Peyer's patch (tissue), 4 donors: ENCODE data around the gene RET. TPM values are rescaled to one million over a fixed set of nuclear protein-coding genes. Genes with fewer than 3 reads are reported as not detected.
A peak's percentile ranks its signal among the peaks of the same experiment; 100 is the strongest.

ENCODE experiments used
- DNase-seq, 3 donors: peaks; one replicate each; pipeline ENCODE4 v3.0.0-alpha.2; 2017 to 2019
- H3K27ac ChIP-seq, 4 donors: fragments of 200-600 bp; sonication (generic); one replicate each; pipeline ENCODE4 v1.5.1; 2016 to 2019
- H3K27me3 ChIP-seq, 2 donors: fragments of 200-600 bp; sonication (generic); one replicate each; pipeline ENCODE4 v1.5.1; 2019
- H3K36me3 ChIP-seq, 3 donors: fragments of 200-600 bp; sonication (generic); one replicate each; pipeline ENCODE4 v1.5.1; 2016 to 2019
- H3K4me1 ChIP-seq, 4 donors: fragments of 200-600 bp; sonication (generic); one replicate each; pipeline ENCODE4 v1.5.1; 2016 to 2019
- H3K4me3 ChIP-seq, 4 donors: fragments of 200-600 bp; sonication (generic); 1 replicate in 3 of 4; 2 replicates in 1 of 4; pipeline ENCODE4 v1.5.1; 2016 to 2019; ENCODE audit warnings: mild to moderate bottlenecking in 1 of 4
- H3K9me3 ChIP-seq, 4 donors: fragments of 200-600 bp; sonication (generic); one replicate each; pipeline ENCODE4 v1.5.1; 2016 to 2019; ENCODE audit warnings: mild to moderate bottlenecking in 1 of 4
- CTCF ChIP-seq, 6 experiments: fragments of 450-650 bp in 4 of 6; fragments of 200-600 bp in 2 of 6; sonication (generic) in 1 of 6; IDR thresholded peaks; one replicate each; pipeline ENCODE4 v1.5.1; 2017 to 2019; ENCODE audit warnings: antibody characterized with exemption in 6 of 6, mild to moderate bottlenecking in 3 of 6, moderate library complexity in 1 of 6
- POLR2A ChIP-seq, 2 donors: fragments of 450-650 bp; IDR thresholded peaks; one replicate each; pipeline ENCODE4 v1.5.1; 2017; ENCODE audit warnings: antibody characterized with exemption in 2 of 2, mild to moderate bottlenecking in 2 of 2, moderate library complexity in 2 of 2
- total RNA-seq, 4 donors: library from RNA; depleted of rRNA; stranded (reverse); fragments of >200 nt; gene quantifications; one replicate each; pipeline ENCODE4 v1.1.0, GENCODE V29; 2016

Gene RET
- total RNA-seq, 4 donors from 2014 or later = 1.2 to 5.8 (median 1.7) TPM

GRCh38 chr10:43078175-43078985 is 1.5 kb downstream of the RET start:
- Histone ChIP-seq H3K4me1 (peaks cover 0 to 16% (median 6%) of the 10 kb centered on the region in 4 donors), H3K36me3 (no peaks in the 10 kb centered on the region), H3K27ac (no peak overlapping the region), H3K4me3 (no peak overlapping the region), H3K9me3 (no peaks in the 10 kb centered on the region), H3K27me3 (no peaks in the 10 kb centered on the region)
- no peak for TF ChIP-seq POLR2A (IDR thresholded peaks at IDR 0.05)
- no peak for TF ChIP-seq CTCF (IDR thresholded peaks at IDR 0.05)
- DNase-seq = no peak

- no peak overlapping the region for H3K4me3 ChIP-seq
- TF ChIP-seq CTCF (IDR thresholded peaks at IDR 0.05) (peak in 4 of 6 experiments; percentile 6 to 32 (median 25)), POLR2A (IDR thresholded peaks at IDR 0.05) (no peak)
- H3K27ac ChIP-seq = no peak overlapping the region
- H3K4me1 ChIP-seq = peaks cover 0 to 16% (median 6%) of the 10 kb centered on the region in 4 donors
- DNase-seq = no peak
- no peaks in the 10 kb centered on the region for H3K9me3 ChIP-seq
- H3K36me3 ChIP-seq = no peaks in the 10 kb centered on the region
- H3K27me3 ChIP-seq = no peaks in the 10 kb centered on the region
These were observed 2.1 kb downstream of the RET start for GRCh38 chr10:43078986-43079273.

GRCh38 chr10:43079856-43080255 is 3.0 kb downstream of the RET start:
- Histone ChIP-seq H3K27me3 (no peaks in the 10 kb centered on the region), H3K4me1 (peaks cover 0 to 16% (median 6%) of the 10 kb centered on the region in 4 donors), H3K9me3 (no peaks in the 10 kb centered on the region), H3K36me3 (no peaks in the 10 kb centered on the region), H3K4me3 (no peak overlapping the region), H3K27ac (no peak overlapping the region)
- DNase-seq = no peak
- TF ChIP-seq POLR2A (IDR thresholded peaks at IDR 0.05) = no peak
- no peak for TF ChIP-seq CTCF (IDR thresholded peaks at IDR 0.05)

- peaks cover 0 to 7% (median 2%) of the 10 kb centered on the region in 4 donors for H3K4me1 ChIP-seq
- no peak for DNase-seq
- H3K36me3 ChIP-seq = no peaks in the 10 kb centered on the region
- no peak overlapping the region for H3K4me3 ChIP-seq
- no peaks in the 10 kb centered on the region for H3K27me3 ChIP-seq
- no peaks in the 10 kb centered on the region for H3K9me3 ChIP-seq
- no peak overlapping the region for H3K27ac ChIP-seq
- TF ChIP-seq POLR2A (IDR thresholded peaks at IDR 0.05) = no peak
- no peak for TF ChIP-seq CTCF (IDR thresholded peaks at IDR 0.05)
These were observed 5.2 kb downstream of the RET start for GRCh38 chr10:43082087-43082486.

- H3K27me3 ChIP-seq = no peaks in the 10 kb centered on the region
- no peaks in the 10 kb centered on the region for H3K9me3 ChIP-seq
- H3K36me3 ChIP-seq = no peaks in the 10 kb centered on the region
- no peak overlapping the region for H3K4me3 ChIP-seq
- TF ChIP-seq CTCF (IDR thresholded peaks at IDR 0.05) (no peak), POLR2A (IDR thresholded peaks at IDR 0.05) (no peak)
- peaks cover 0 to 3% (median 0%) of the 10 kb centered on the region in 4 donors for H3K4me1 ChIP-seq
- no peak for DNase-seq
- no peak overlapping the region for H3K27ac ChIP-seq
These were observed 5.9 kb downstream of the RET start for GRCh38 chr10:43082746-43083145.
